Thymus (tissue), 11 donors: ENCODE results near the gene PA2G4. TPM values are rescaled to one million over a fixed set of nuclear protein-coding genes. Genes with fewer than 3 reads are reported as not detected.
A peak's percentile ranks its signal among the peaks of the same experiment; 100 is the strongest.

ENCODE experiments used
- DNase-seq, 9 donors: peaks; one replicate each; pipeline ENCODE4 v3.0.0-alpha.2; 2013; ENCODE audit warnings: low spot score in 9 of 9, low read depth in 6 of 9, missing footprints in 1 of 9
- H3K27ac ChIP-seq, 2 donors: one replicate each; pipeline ENCODE4 v1.5.1; 2013; ENCODE audit warnings: control low read depth in 1 of 2, low read depth in 1 of 2, low read length in 1 of 2, mild to moderate bottlenecking in 1 of 2, moderate library complexity in 1 of 2
- H3K27me3 ChIP-seq, 2 donors: one replicate each; pipeline ENCODE4 v1.5.1; 2013; ENCODE audit warnings: low read length in 1 of 2; ENCODE audit not compliant: control insufficient read depth in 2 of 2, insufficient read depth in 1 of 2
- H3K36me3 ChIP-seq, 2 donors: one replicate each; pipeline ENCODE4 v1.5.1; 2013; ENCODE audit warnings: low read length in 1 of 2, mild to moderate bottlenecking in 1 of 2, moderate library complexity in 1 of 2; ENCODE audit not compliant: control insufficient read depth in 2 of 2, insufficient read depth in 2 of 2
- H3K4me1 ChIP-seq, 2 donors: one replicate each; pipeline ENCODE4 v1.5.1; 2013; ENCODE audit warnings: low read length in 2 of 2; ENCODE audit not compliant: control insufficient read depth in 2 of 2, insufficient read depth in 2 of 2
- H3K4me3 ChIP-seq, 2 donors: one replicate each; pipeline ENCODE4 v1.5.1; 2013; ENCODE audit warnings: low read length in 2 of 2, control low read depth in 1 of 2, mild to moderate bottlenecking in 1 of 2
- H3K9me3 ChIP-seq, 2 donors: one replicate each; pipeline ENCODE4 v1.5.1; 2013; ENCODE audit warnings: low read length in 1 of 2, mild to moderate bottlenecking in 1 of 2; ENCODE audit not compliant: control insufficient read depth in 2 of 2, insufficient read depth in 1 of 2
- WGBS: extraction: QIAGEN DNeasy Blood & Tissue Kit; methylation state at CpG from one replicate; pipeline ENCODE4 v1.1.7; 2013; 5-methylcytosine and 5-hydroxymethylcytosine counted together
- polyA plus RNA-seq: library from polyadenylated mRNA; stranded (reverse); fragments of 200-250 nt; gene quantifications from one replicate; pipeline ENCODE4 v1.2.3, GENCODE V29; 2013
- total RNA-seq: library from RNA; stranded (reverse); fragments of 120-200 nt; gene quantifications from one replicate; pipeline ENCODE4 v1.2.4, GENCODE V29; 2013
- donor health status: healthy.

PA2G4 gene
- total and polyA plus RNA-seq, 2 donors = 67.9 to 170 TPM

- Histone ChIP-seq H3K4me3 (no peak overlapping the region), H3K36me3 (peaks cover 63 to 74% of the 10 kb centered on the region in 2 donors), H3K4me1 (peaks cover 0 to 14% of the 10 kb centered on the region in 2 donors), H3K9me3 (no peaks in the 10 kb centered on the region), H3K27me3 (no peaks in the 10 kb centered on the region), H3K27ac (no peak overlapping the region)
- no peak for DNase-seq
- WGBS = 95% methylated on average over 19 of the region's 19 CpGs
Observed at GRCh38 chr12:56141946-56142784, 37.8 kb downstream of the PA2G4 start.

- Histone ChIP-seq H3K27me3 (no peaks in the 10 kb centered on the region), H3K4me1 (peaks cover 0 to 5% of the 10 kb centered on the region in 2 donors), H3K27ac (no peak overlapping the region), H3K36me3 (peaks cover 53 to 63% of the 10 kb centered on the region in 2 donors), H3K9me3 (no peaks in the 10 kb centered on the region), H3K4me3 (no peak overlapping the region)
- WGBS = 89% methylated on average over 4 of the region's 4 CpGs
- no peak for DNase-seq
Observed at GRCh38 chr12:56143217-56143616, 38.9 kb downstream of the PA2G4 start.

- Histone ChIP-seq H3K27me3 (no peaks in the 10 kb centered on the region), H3K36me3 (peaks cover 46 to 57% of the 10 kb centered on the region in 2 donors), H3K4me3 (no peak overlapping the region), H3K9me3 (no peaks in the 10 kb centered on the region), H3K4me1 (no peaks in the 10 kb centered on the region), H3K27ac (peak overlapping the region in 1 of 2 donors; percentile 7)
- no peak for DNase-seq
- 94% methylated on average over 8 of the region's 8 CpGs for WGBS
Observed at GRCh38 chr12:56143870-56144269, 39.5 kb downstream of the PA2G4 start.

GRCh38 chr12:56145217-56145616, 40.9 kb downstream of the PA2G4 start:
- no peak for DNase-seq
- no peaks in the 10 kb centered on the region for H3K4me1 ChIP-seq
- WGBS = over 99% methylated on average over 3 of the region's 3 CpGs
- no peak overlapping the region for H3K27ac ChIP-seq
- peaks cover 42 to 44% of the 10 kb centered on the region in 2 donors for H3K36me3 ChIP-seq
- H3K9me3 ChIP-seq = no peaks in the 10 kb centered on the region
- H3K27me3 ChIP-seq = no peaks in the 10 kb centered on the region
- H3K4me3 ChIP-seq = no peak overlapping the region

GRCh38 chr12:56146492-56147460, 42.4 kb downstream of the PA2G4 start:
- 94% methylated on average over 13 of the region's 13 CpGs for WGBS
- Histone ChIP-seq H3K9me3 (no peaks in the 10 kb centered on the region), H3K4me1 (peaks cover 3 to 9% of the 10 kb centered on the region in 2 donors), H3K27ac (no peak overlapping the region), H3K36me3 (peaks cover 35 to 36% of the 10 kb centered on the region in 2 donors), H3K27me3 (no peaks in the 10 kb centered on the region), H3K4me3 (no peak overlapping the region)
- no peak for DNase-seq

- Histone ChIP-seq H3K4me3 (no peak overlapping the region), H3K27ac (no peak overlapping the region), H3K36me3 (peaks cover 2 to 9% of the 10 kb centered on the region in 2 donors), H3K27me3 (no peaks in the 10 kb centered on the region), H3K9me3 (no peaks in the 10 kb centered on the region), H3K4me1 (peaks cover 14 to 34% of the 10 kb centered on the region in 2 donors)
- DNase-seq = peak in 1 of 9 donors; percentile 19
- 68% methylated on average over 3 of the region's 3 CpGs for WGBS
Observed at GRCh38 chr12:56150563-56150962, 46.2 kb downstream of the PA2G4 start.

- 3% methylated on average over 12 of the region's 12 CpGs for WGBS
- peak in 5 of 9 donors; percentile 59 to 87 (median 70) for DNase-seq
- Histone ChIP-seq H3K4me3 (peak overlapping the region; percentile 68 to 87), H3K27ac (peak overlapping the region; percentile 96 to 99), H3K36me3 (peaks cover 3 to 10% of the 10 kb centered on the region in 2 donors), H3K27me3 (no peaks in the 10 kb centered on the region), H3K9me3 (no peaks in the 10 kb centered on the region), H3K4me1 (peaks cover 14 to 34% of the 10 kb centered on the region in 2 donors)
Observed at GRCh38 chr12:56151672-56152131, 47.3 kb downstream of the PA2G4 start.

GRCh38 chr12:56152132-56152755, 47.9 kb downstream of the PA2G4 start, which contains the start of gene MYL6B:
Gene MYL6B, plus strand, starts transcription at chr12:56152587. Its CDS starts 1,332 bp downstream, at chr12:56153919.
- Histone ChIP-seq H3K27me3 (no peaks in the 10 kb centered on the region), H3K36me3 (peaks cover 3 to 10% of the 10 kb centered on the region in 2 donors), H3K9me3 (no peaks in the 10 kb centered on the region), H3K4me1 (peaks cover 17 to 39% of the 10 kb centered on the region in 2 donors), H3K4me3 (peak within 1 kb of the TSS; percentile 68 to 87), H3K27ac (peak within 1 kb of the TSS; percentile 96 to 99)
- under 1% methylated on average over 37 of the region's 37 CpGs for WGBS
- DNase-seq = peak; percentile 84 to 97 (median 89)
